HG03280 (cell line): ENCODE data around the gene PARL.
"Not testable (repeated sequence)": the region's sequence is repeated elsewhere in the genome, so short reads cannot be mapped to it uniquely, and the experiment has no call there.

Source experiments
- ATAC-seq: cut with Tn5 transposase; IDR thresholded peaks from one replicate; pipeline ENCODE4 v1.9.1; 2021; ENCODE audit warnings: mild to moderate bottlenecking, moderate library complexity; ENCODE audit not compliant: unreplicated experiment

Gene PARL

GRCh38 chr3:183906234-183906921, 21.7 kb upstream of the PARL start:
- ATAC-seq, result no peak

- no peak for ATAC-seq
Measured at GRCh38 chr3:183904833-183905780, 20.4 kb upstream of the PARL start.

DNA sequence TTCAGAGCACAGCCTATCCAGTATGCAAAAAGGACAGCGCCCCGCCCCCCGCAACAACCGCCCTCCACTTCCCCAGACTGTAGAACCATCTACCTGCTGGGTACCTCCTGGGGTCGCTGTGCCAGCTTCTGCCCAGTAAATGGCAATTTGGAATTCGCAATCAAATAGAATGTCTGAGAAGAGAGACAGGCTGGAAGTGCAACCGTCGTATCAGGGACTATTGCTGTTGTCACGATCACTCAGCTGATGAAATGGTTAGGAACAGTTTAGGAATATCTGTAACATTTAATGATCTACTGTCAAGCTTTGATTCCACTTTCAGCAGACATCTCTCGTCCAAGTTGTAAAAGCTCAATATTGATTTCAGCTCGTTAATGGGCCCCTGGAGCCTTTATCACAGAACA, 13.3 kb upstream of the PARL start:
- ATAC-seq, result no peak

GRCh38 chr3:183897606-183898005, 12.9 kb upstream of the PARL start:
- no peak for ATAC-seq

GRCh38 chr3:183896610-183897009, 11.9 kb upstream of the PARL start:
- no peak for ATAC-seq

DNA sequence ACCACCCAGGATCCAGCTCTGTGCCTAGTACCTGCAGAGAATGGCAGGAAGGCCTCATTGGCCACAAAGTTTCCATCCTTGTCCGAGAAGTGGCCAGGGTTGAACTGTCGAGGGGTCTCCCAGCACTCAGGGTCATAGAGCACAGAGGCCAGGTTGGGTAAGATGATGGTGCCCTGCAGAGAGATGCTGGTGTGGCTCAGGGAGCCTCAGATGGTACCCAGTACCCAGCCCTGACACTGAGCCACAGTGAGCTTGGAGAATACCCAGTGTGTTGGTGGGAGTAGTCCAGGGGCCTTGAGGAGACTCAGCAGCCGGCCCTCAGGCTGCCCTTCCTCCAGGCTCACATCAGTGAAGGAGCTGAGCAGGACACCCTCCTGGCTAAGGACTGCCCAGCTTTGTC, 11.5 kb upstream of the PARL start:
- no peak for ATAC-seq

GRCh38 chr3:183895774-183896173, 11.1 kb upstream of the PARL start:
- ATAC-seq, result no peak

DNA sequence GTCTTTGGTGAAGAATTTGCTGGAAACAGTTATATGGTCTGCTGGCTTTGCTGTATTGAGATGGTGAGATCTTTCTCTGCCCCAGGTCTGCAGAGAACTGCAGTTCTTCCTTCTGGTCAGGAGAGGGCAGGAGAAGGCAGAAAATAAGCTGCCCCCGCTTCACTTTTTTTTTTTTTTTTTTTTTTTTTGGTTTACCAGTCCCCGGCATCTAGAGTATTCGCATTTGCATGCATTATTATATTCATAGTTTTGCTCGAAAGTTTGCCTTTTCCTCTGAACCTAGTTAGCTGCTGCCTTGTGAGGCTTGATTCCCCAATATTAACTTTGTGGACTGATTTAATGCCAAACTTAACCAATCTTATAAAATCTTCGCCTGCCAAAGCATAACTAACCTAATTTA, 10.6 kb upstream of the PARL start:
- no peak for ATAC-seq

DNA sequence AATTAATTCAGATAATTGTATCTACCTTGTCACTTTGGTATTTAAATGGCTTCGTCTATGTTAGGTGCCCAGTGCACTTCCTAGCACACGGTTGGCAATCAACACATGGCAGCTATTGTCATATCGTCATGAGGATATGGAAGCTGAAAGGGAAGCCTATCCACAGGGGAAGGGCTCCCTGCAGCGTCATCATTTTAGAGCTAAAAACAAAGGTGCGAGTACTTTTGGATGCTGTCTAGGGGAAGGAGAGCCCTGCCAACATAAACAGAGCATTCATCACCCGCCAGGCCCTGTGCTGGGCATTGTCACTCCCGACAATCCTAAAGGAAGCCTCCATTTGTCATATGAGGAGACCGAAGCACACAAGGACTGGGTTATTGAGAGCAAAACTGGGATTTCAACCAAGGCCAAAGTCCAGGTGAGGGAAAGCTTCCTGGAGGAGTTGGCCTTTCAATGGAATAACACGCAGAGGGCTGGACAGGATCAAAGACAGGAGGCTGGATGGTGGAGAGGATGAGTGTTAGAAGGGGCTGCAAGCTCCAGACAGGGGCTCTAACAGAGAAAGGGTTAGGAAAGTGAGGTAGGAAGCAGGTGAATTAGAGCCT, 8.0 kb upstream of the PARL start:
- no peak for ATAC-seq

- ATAC-seq, result no peak
Measured at GRCh38 chr3:183885766-183886165, 1.1 kb upstream of the PARL start.

GRCh38 chr3:183884097-183884426, 618 bp downstream of the PARL start:
- ATAC-seq, result no peak

- no peak for ATAC-seq
Measured at GRCh38 chr3:183883291-183884096, 1.2 kb downstream of the PARL start.

GRCh38 chr3:183880121-183880520, 4.6 kb downstream of the PARL start:
- no peak for ATAC-seq

DNA sequence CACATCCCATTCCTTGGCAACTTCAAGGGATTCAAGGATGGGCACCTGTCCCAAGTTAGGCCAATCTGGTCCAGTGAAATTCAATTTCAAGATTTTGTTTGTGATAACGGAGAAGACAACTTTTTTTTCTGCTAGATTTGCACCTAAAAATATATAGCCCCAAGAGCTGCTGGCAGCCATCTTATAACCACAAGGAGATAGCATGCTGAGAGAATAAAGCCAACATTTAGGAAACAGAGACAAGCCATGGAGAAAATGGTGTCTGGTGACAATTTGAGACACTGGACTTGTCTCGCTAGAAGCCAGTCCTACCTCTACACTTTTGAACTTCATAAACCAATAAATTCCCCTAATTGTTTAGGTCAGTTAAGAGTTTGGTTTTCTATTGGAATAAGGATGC, 5.4 kb downstream of the PARL start:
- ATAC-seq, result no peak

DNA sequence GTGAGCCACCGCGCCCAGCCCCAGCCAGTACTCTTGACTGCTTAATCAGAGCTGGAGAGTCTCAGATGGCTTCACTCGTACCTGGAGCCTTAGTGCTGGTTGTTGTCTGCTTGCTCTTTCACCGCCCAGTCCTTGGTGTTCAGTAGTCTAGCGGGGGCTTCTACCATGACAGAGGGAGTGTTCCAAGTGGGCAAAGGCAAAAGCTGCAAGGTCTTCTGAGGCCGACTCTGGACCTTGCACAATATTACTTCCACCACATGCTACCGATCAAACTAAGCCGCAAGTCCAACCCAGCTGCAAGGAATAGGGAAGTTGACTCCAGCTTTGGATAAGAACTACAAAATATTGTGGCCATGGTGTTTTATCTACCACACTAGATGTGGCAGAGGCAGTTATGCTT, 6.6 kb downstream of the PARL start:
- no peak for ATAC-seq

GRCh38 chr3:183877227-183877626, 7.5 kb downstream of the PARL start:
- not testable (repeated sequence) for ATAC-seq

GRCh38 chr3:183875411-183875810, 9.3 kb downstream of the PARL start:
- ATAC-seq, result no peak

GRCh38 chr3:183873914-183874313, 10.8 kb downstream of the PARL start:
- no peak for ATAC-seq

DNA sequence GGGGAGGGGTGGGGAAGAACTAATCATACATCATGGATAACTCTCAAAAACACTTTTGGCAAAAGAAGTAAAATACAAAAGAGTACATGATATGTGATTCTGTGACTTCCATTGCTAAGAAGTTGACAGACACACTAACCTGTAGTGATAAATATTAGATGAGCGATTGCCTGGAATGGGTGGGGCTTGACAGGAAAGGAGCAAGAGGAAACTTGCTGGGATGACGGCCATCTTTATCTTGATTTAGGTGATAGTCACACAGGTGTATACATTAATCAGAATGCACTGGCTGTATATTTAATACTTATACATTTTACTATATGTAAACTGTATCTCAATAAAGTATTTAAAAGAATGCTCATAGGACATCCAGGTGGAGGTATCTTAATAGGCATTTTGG, 13.1 kb downstream of the PARL start:
- no peak for ATAC-seq

- ATAC-seq, result no peak
Measured at GRCh38 chr3:183870563-183870962, 14.1 kb downstream of the PARL start.

- ATAC-seq, result no peak
Measured at GRCh38 chr3:183868796-183869195, 15.9 kb downstream of the PARL start.
